PFSK-1 (cell line): ENCODE data around the gene USP49.

Experiments used
- POLR2AphosphoS5 ChIP-seq: IDR thresholded peaks from 2 replicates; pipeline ENCODE4 v1.6.1; 2012; ENCODE audit warnings: low read depth, mild to moderate bottlenecking, control low read depth, low read length, moderate library complexity
- SIN3A ChIP-seq: IDR thresholded peaks from 2 replicates; pipeline ENCODE4 v1.6.1; 2012; ENCODE audit warnings: mild to moderate bottlenecking, low read length, moderate library complexity, borderline replicate concordance; ENCODE audit not compliant: insufficient read depth
- TAF1 ChIP-seq: IDR thresholded peaks from 2 replicates; pipeline ENCODE4 v1.6.1; 2012; ENCODE audit warnings: low read length, control low read depth, borderline replicate concordance; ENCODE audit not compliant: insufficient read depth
- TF ChIP-seq, protein P1 (sequence below), 2 experiments: IDR thresholded peaks; 2 replicates each; pipeline versions ENCODE4 v1.6.1 to v1.8.0; 2011 to 2012; ENCODE audit warnings: low read depth in 2 of 2, low read length in 2 of 2, control low read depth in 1 of 2, inconsistent platforms in 1 of 2, mild to moderate bottlenecking in 1 of 2, moderate library complexity in 1 of 2; ENCODE audit not compliant: insufficient read depth in 1 of 2

DNA sequence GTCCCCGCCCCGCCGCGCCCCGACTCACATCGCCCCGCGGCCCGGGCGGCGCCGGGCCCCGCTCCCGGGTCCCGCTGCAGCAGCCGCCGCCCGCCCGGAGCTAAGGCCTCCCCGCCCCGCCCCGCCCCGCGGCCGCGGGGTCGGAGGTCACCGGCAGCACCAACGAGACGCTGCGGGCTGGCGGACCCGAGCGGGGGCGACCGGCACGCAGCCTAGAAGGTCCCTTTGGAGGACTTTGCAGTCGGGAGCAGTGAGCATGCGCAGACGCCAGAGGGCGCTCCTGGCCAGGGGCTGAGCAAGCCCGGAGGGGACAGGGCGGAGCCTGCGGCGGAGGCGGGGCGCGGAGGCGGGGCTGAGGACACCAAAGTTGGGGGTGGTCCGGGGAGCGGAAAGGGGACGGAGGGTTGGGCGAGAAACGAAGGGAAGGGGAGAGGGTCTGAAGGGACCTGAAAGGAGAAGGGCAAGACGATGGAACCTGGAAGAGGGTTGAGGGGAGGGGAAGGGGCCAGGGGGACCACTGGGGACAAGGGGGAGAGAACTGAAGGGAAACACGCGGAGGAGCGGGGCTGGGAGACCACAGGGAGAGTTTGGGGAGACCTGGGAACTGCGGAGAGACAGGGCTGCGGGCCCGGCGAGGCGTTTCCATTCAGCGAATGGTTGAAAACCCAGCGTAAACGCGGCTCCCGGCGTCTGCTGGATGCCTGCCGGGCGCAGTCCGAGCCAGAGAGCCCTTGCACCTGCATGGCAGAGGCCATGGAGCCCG is 115.2 kb downstream of the USP49 start, which contains the start of gene FRS3:
- TF ChIP-seq, protein P1, sequence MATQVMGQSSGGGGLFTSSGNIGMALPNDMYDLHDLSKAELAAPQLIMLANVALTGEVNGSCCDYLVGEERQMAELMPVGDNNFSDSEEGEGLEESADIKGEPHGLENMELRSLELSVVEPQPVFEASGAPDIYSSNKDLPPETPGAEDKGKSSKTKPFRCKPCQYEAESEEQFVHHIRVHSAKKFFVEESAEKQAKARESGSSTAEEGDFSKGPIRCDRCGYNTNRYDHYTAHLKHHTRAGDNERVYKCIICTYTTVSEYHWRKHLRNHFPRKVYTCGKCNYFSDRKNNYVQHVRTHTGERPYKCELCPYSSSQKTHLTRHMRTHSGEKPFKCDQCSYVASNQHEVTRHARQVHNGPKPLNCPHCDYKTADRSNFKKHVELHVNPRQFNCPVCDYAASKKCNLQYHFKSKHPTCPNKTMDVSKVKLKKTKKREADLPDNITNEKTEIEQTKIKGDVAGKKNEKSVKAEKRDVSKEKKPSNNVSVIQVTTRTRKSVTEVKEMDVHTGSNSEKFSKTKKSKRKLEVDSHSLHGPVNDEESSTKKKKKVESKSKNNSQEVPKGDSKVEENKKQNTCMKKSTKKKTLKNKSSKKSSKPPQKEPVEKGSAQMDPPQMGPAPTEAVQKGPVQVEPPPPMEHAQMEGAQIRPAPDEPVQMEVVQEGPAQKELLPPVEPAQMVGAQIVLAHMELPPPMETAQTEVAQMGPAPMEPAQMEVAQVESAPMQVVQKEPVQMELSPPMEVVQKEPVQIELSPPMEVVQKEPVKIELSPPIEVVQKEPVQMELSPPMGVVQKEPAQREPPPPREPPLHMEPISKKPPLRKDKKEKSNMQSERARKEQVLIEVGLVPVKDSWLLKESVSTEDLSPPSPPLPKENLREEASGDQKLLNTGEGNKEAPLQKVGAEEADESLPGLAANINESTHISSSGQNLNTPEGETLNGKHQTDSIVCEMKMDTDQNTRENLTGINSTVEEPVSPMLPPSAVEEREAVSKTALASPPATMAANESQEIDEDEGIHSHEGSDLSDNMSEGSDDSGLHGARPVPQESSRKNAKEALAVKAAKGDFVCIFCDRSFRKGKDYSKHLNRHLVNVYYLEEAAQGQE (IDR thresholded peaks at IDR 0.05; ENCODE audit: insufficient read depth in 1 of 2, low read depth in 2 of 2, low read length in 2 of 2), result no peak
- TF ChIP-seq POLR2AphosphoS5 (peak; percentile 35; the same call in 1 of the 2 replicates), TAF1 (no peak), SIN3A (no peak)
